NT2/D1 (cell line): ENCODE results near the gene OAS2.
A peak's percentile ranks its signal among the peaks of the same experiment; 100 is the strongest.
"Not testable (repeated sequence)": the region's sequence is repeated elsewhere in the genome, so short reads cannot be mapped to it uniquely, and the experiment has no call there.

Source experiments
- DNase-seq: peaks from one replicate; pipeline ENCODE4 v3.0.0-alpha.2; 2011; ENCODE audit warnings: low read depth, low spot score
- H3K27me3 ChIP-seq: 2 replicates; pipeline ENCODE4 v1.6.0; 2011; ENCODE audit warnings: mild to moderate bottlenecking; ENCODE audit not compliant: insufficient read length, insufficient read depth
- H3K36me3 ChIP-seq: 2 replicates; pipeline ENCODE4 v1.6.1; 2011; ENCODE audit warnings: mild to moderate bottlenecking, low read length, mixed read lengths; ENCODE audit not compliant: insufficient read depth, insufficient read length
- H3K4me1 ChIP-seq: 2 replicates; pipeline ENCODE4 v1.5.1; 2011; ENCODE audit not compliant: insufficient read depth, insufficient read length
- H3K4me3 ChIP-seq: 2 replicates; pipeline ENCODE4 v1.5.1; 2011; ENCODE audit warnings: low read depth; ENCODE audit not compliant: insufficient read length
- H3K9ac ChIP-seq: 2 replicates; pipeline ENCODE4 v1.6.0; 2011; ENCODE audit warnings: low read depth; ENCODE audit not compliant: insufficient read length
- H3K9me3 ChIP-seq: 2 replicates; pipeline ENCODE4 v1.5.1; 2011; ENCODE audit warnings: mild to moderate bottlenecking, low read length; ENCODE audit not compliant: insufficient read depth
- SUZ12 ChIP-seq: IDR thresholded peaks from 2 replicates; pipeline ENCODE4 v1.6.1; 2011; ENCODE audit not compliant: insufficient read length, insufficient read depth; ENCODE audit errors: extremely low read depth
- YY1 ChIP-seq: IDR thresholded peaks from 2 replicates; pipeline ENCODE4 v1.6.1; 2011; ENCODE audit not compliant: insufficient read length, insufficient read depth
- ZNF274 ChIP-seq: IDR thresholded peaks from 2 replicates; pipeline ENCODE4 v1.6.1; 2011; ENCODE audit warnings: mild to moderate bottlenecking, low read depth, low read length

The OAS2 gene

GRCh38 chr12:112987561-112987960 is 9.2 kb downstream of the OAS2 start:
- TF ChIP-seq SUZ12 (no peak), YY1 (no peak), ZNF274 (no peak)
- no peak for DNase-seq

GRCh38 chr12:112988224-112988623 is 9.9 kb downstream of the OAS2 start:
- H3K4me3 ChIP-seq = no peak overlapping the region
- no peak overlapping the region for H3K9ac ChIP-seq
- H3K9me3 ChIP-seq = peaks cover 15% of the 10 kb centered on the region
- no peaks in the 10 kb centered on the region for H3K4me1 ChIP-seq
- H3K36me3 ChIP-seq = no peaks in the 10 kb centered on the region
- DNase-seq = no peak
- no peak for TF ChIP-seq SUZ12
- no peak for TF ChIP-seq ZNF274
- no peak for TF ChIP-seq YY1
- no peaks in the 10 kb centered on the region for H3K27me3 ChIP-seq

More at GRCh38 chr12:112987561-112987960, 9.2 kb downstream of the OAS2 start:
- Histone ChIP-seq H3K4me3 (no peak overlapping the region), H3K9me3 (peaks cover 13% of the 10 kb centered on the region), H3K9ac (no peak overlapping the region), H3K27me3 (no peaks in the 10 kb centered on the region), H3K36me3 (no peaks in the 10 kb centered on the region), H3K4me1 (no peaks in the 10 kb centered on the region)

- DNase-seq, H3K9ac ChIP-seq, H3K36me3 ChIP-seq, H3K4me3 ChIP-seq, H3K4me1 ChIP-seq, H3K27me3 ChIP-seq: not testable (repeated sequence)
- peaks cover 16% of the 10 kb centered on the region for H3K9me3 ChIP-seq
These were observed 10.6 kb downstream of the OAS2 start for GRCh38 chr12:112988823-112989385.

GRCh38 chr12:112989806-112990205 is 11.5 kb downstream of the OAS2 start:
- DNase-seq = no peak
- H3K9me3 ChIP-seq = peaks cover 13% of the 10 kb centered on the region
- TF ChIP-seq SUZ12 (no peak), YY1 (no peak), ZNF274 (no peak)
- H3K4me3 ChIP-seq = no peak overlapping the region
- no peaks in the 10 kb centered on the region for H3K27me3 ChIP-seq
- no peak overlapping the region for H3K9ac ChIP-seq
- H3K36me3 ChIP-seq = no peaks in the 10 kb centered on the region
- H3K4me1 ChIP-seq = no peaks in the 10 kb centered on the region

- H3K9me3 ChIP-seq = peaks cover 13% of the 10 kb centered on the region; the same call in 1 of the 2 replicates
- H3K27me3 ChIP-seq = no peaks in the 10 kb centered on the region
- no peak overlapping the region for H3K9ac ChIP-seq
- H3K36me3 ChIP-seq = no peaks in the 10 kb centered on the region
- TF ChIP-seq SUZ12 (no peak), ZNF274 (no peak), YY1 (no peak)
- no peak overlapping the region for H3K4me3 ChIP-seq
- no peaks in the 10 kb centered on the region for H3K4me1 ChIP-seq
- peak; percentile 70 for DNase-seq
These were observed 14.5 kb downstream of the OAS2 start for GRCh38 chr12:112992541-112993398.

GRCh38 chr12:112995008-112995407 is 16.7 kb downstream of the OAS2 start:
- Histone ChIP-seq H3K9ac (no peak overlapping the region), H3K4me1 (no peaks in the 10 kb centered on the region), H3K4me3 (no peak overlapping the region), H3K27me3 (no peaks in the 10 kb centered on the region), H3K9me3 (peaks cover 22% of the 10 kb centered on the region; the same call in 1 of the 2 replicates), H3K36me3 (no peaks in the 10 kb centered on the region)
- no peak for DNase-seq
- no peak for TF ChIP-seq ZNF274
- no peak for TF ChIP-seq YY1
- no peak for TF ChIP-seq SUZ12

- Histone ChIP-seq H3K9me3 (peaks cover 22% of the 10 kb centered on the region; the same call in 1 of the 2 replicates), H3K9ac (no peak overlapping the region), H3K27me3 (no peaks in the 10 kb centered on the region), H3K4me3 (no peak overlapping the region), H3K36me3 (no peaks in the 10 kb centered on the region), H3K4me1 (no peaks in the 10 kb centered on the region)
- no peak for DNase-seq
- TF ChIP-seq YY1 (no peak), SUZ12 (no peak), ZNF274 (no peak)
These were observed 18.2 kb downstream of the OAS2 start for GRCh38 chr12:112996501-112996900.
